CD4-positive, alpha-beta T cell treated with Interleukin-2 at 100 ng/mL for 4 hours (primary cell): ENCODE results near the gene TCEA2.
"Not testable (repeated sequence)": the region's sequence is repeated elsewhere in the genome, so short reads cannot be mapped to it uniquely, and the experiment has no call there.

Experiments
- DNase-seq: peaks from one replicate; pipeline ENCODE4 v3.0.0-alpha.2; 2020; ENCODE audit warnings: low spot score

Gene TCEA2

GRCh38 chr20:64077876-64078551 is 15.0 kb downstream of the TCEA2 start:
- DNase-seq = peak; percentile 58

GRCh38 chr20:64078934-64079272 is 15.9 kb downstream of the TCEA2 start:
- no peak for DNase-seq

- DNase-seq = peak; percentile 69
Observed at GRCh38 chr20:64079273-64080012, 16.4 kb downstream of the TCEA2 start, which contains the start of gene RGS19. RGS19 (minus strand) TSS chr20:64079518; CDS start chr20:64076886, 2,632 bp downstream.

GRCh38 chr20:64080013-64080812 is 17.2 kb downstream of the TCEA2 start, which contains the start of gene OPRL1:
OPRL1 (plus strand) TSS chr20:64080082; CDS start chr20:64092721, 12,639 bp downstream.
- DNase-seq = no peak

GRCh38 chr20:64080813-64081623 is 18.0 kb downstream of the TCEA2 start:
- no peak for DNase-seq

GRCh38 chr20:64081624-64081964 is 18.6 kb downstream of the TCEA2 start:
- DNase-seq = no peak

GRCh38 chr20:64082126-64082731 is 19.2 kb downstream of the TCEA2 start:
- no peak for DNase-seq

GRCh38 chr20:64082820-64083377 is 19.9 kb downstream of the TCEA2 start:
- DNase-seq = no peak

- peak; percentile 66 for DNase-seq
Observed at GRCh38 chr20:64083378-64083803, 20.4 kb downstream of the TCEA2 start.

GRCh38 chr20:64083804-64084684 is 21.0 kb downstream of the TCEA2 start, which contains the start of gene LKAAEAR1:
LKAAEAR1 (minus strand) TSS chr20:64084398; CDS start chr20:64084219, 179 bp downstream.
- no peak for DNase-seq

GRCh38 chr20:64084685-64085152 is 21.7 kb downstream of the TCEA2 start:
- no peak for DNase-seq

- DNase-seq = no peak
Observed at GRCh38 chr20:64086801-64087200, 23.8 kb downstream of the TCEA2 start.

- DNase-seq = not testable (repeated sequence)
Observed at GRCh38 chr20:64087226-64087825, 24.3 kb downstream of the TCEA2 start.

GRCh38 chr20:64088586-64088985 is 25.6 kb downstream of the TCEA2 start:
- not testable (repeated sequence) for DNase-seq

GRCh38 chr20:64090165-64090564 is 27.2 kb downstream of the TCEA2 start:
- DNase-seq = no peak

- no peak for DNase-seq
Observed at GRCh38 chr20:64091340-64091739, 28.3 kb downstream of the TCEA2 start.

GRCh38 chr20:64091770-64092169 is 28.8 kb downstream of the TCEA2 start:
- DNase-seq = no peak

GRCh38 chr20:64092258-64093012 is 29.4 kb downstream of the TCEA2 start:
- DNase-seq = no peak
